Trophoblast cell (in vitro differentiated cells and primary cell): ENCODE measurements around the gene TMEM202.
"Not testable (repeated sequence)": the region's sequence is repeated elsewhere in the genome, so short reads cannot be mapped to it uniquely, and the experiment has no call there.

Experiments
- DNase-seq, 2 donors: peaks; one replicate each; pipeline ENCODE4 v3.0.0-alpha.2; 2016
- H2AFZ ChIP-seq: 2 replicates; pipeline ENCODE4 v1.6.1; 2013; ENCODE audit warnings: low read length, moderate library complexity, mild to moderate bottlenecking; ENCODE audit not compliant: insufficient read depth, poor library complexity
- H2AK5ac ChIP-seq: 2 replicates; pipeline ENCODE4 v1.6.1; 2013; ENCODE audit warnings: mild to moderate bottlenecking, low read length
- H2BK120ac ChIP-seq: 2 replicates; pipeline ENCODE4 v1.6.1; 2013; ENCODE audit warnings: low read length, mild to moderate bottlenecking, moderate library complexity; ENCODE audit not compliant: insufficient read depth, poor library complexity
- H2BK12ac ChIP-seq: 2 replicates; pipeline ENCODE4 v1.6.1; 2013; ENCODE audit warnings: mild to moderate bottlenecking, low read length, moderate library complexity
- H2BK5ac ChIP-seq: 2 replicates; pipeline ENCODE4 v1.6.1; 2013; ENCODE audit warnings: low read length, low read depth, moderate library complexity, mild to moderate bottlenecking; ENCODE audit not compliant: poor library complexity
- H3K14ac ChIP-seq: 2 replicates; pipeline ENCODE4 v1.6.1; 2013; ENCODE audit warnings: mild to moderate bottlenecking, low read length
- H3K18ac ChIP-seq: 2 replicates; pipeline ENCODE4 v1.6.1; 2013; ENCODE audit warnings: mild to moderate bottlenecking, low read length
- H3K23ac ChIP-seq: 2 replicates; pipeline ENCODE4 v1.6.1; 2013; ENCODE audit warnings: low read length
- H3K27ac ChIP-seq: 2 replicates; pipeline ENCODE4 v1.5.1; 2013; ENCODE audit warnings: low read depth, mild to moderate bottlenecking, inconsistent platforms, low read length, moderate library complexity
- H3K27me3 ChIP-seq: 2 replicates; pipeline ENCODE4 v1.6.1; 2013; ENCODE audit warnings: inconsistent platforms, mild to moderate bottlenecking, low read length, moderate library complexity; ENCODE audit not compliant: insufficient read depth
- H3K36me3 ChIP-seq, 2 experiments: 1 replicate in 1 of 2; 2 replicates in 1 of 2; pipeline ENCODE4 v1.6.1; 2013; ENCODE audit warnings: low read length in 2 of 2, mild to moderate bottlenecking in 2 of 2, moderate library complexity in 1 of 2; ENCODE audit not compliant: insufficient read depth in 2 of 2, control insufficient read depth in 1 of 2
- H3K4ac ChIP-seq: 2 replicates; pipeline ENCODE4 v1.6.1; 2013; ENCODE audit warnings: low read depth, mild to moderate bottlenecking, low read length, moderate library complexity
- H3K4me1 ChIP-seq, 2 experiments: 1 replicate in 1 of 2; 2 replicates in 1 of 2; pipeline ENCODE4 v1.6.1; 2013; ENCODE audit warnings: low read length in 2 of 2, mild to moderate bottlenecking in 2 of 2, moderate library complexity in 1 of 2; ENCODE audit not compliant: insufficient read depth in 2 of 2, control insufficient read depth in 1 of 2
- H3K4me2 ChIP-seq: 2 replicates; pipeline ENCODE4 v1.6.1; 2013; ENCODE audit warnings: inconsistent platforms, mild to moderate bottlenecking, low read length, moderate library complexity
- H3K4me3 ChIP-seq: 2 replicates; pipeline ENCODE4 v1.5.1; 2013; ENCODE audit warnings: mild to moderate bottlenecking, low read depth, low read length, inconsistent platforms
- H3K79me1 ChIP-seq: one replicate; pipeline ENCODE4 v1.6.1; 2013; ENCODE audit warnings: low read length
- H3K79me2 ChIP-seq: 2 replicates; pipeline ENCODE4 v1.6.1; 2013; ENCODE audit warnings: low read length, mild to moderate bottlenecking; ENCODE audit not compliant: control insufficient read depth, insufficient read depth, poor library complexity
- H3K9ac ChIP-seq: 2 replicates; pipeline ENCODE4 v1.6.1; 2013; ENCODE audit warnings: mild to moderate bottlenecking, low read length
- H3K9me3 ChIP-seq: 2 replicates; pipeline ENCODE4 v1.6.1; 2013; ENCODE audit warnings: low read depth, mild to moderate bottlenecking, control low read depth, inconsistent platforms, low read length; ENCODE audit not compliant: insufficient read depth
- H4K12ac ChIP-seq: 2 replicates; pipeline ENCODE4 v1.6.1; 2013; ENCODE audit warnings: low read depth, mild to moderate bottlenecking, low read length, moderate library complexity
- H4K8ac ChIP-seq: 2 replicates; pipeline ENCODE4 v1.6.1; 2013; ENCODE audit warnings: low read depth, mild to moderate bottlenecking, low read length, moderate library complexity
- H4K91ac ChIP-seq: one replicate; pipeline ENCODE4 v1.6.1; 2013; ENCODE audit warnings: low read depth, mild to moderate bottlenecking, low read length, moderate library complexity
- WGBS: extraction: QIAGEN DNeasy Blood & Tissue Kit; methylation state at CpG from one replicate; pipeline ENCODE4 v1.1.7; 2013; ENCODE audit warnings: missing lambda C conversion rate; ENCODE audit not compliant: insufficient read length, insufficient coverage; ENCODE audit errors: extremely low coverage; 5-methylcytosine and 5-hydroxymethylcytosine counted together

Gene TMEM202

GRCh38 chr15:72396331-72396730 lies 1.8 kb upstream of the TMEM202 start:
- not testable (repeated sequence) for H3K36me3 ChIP-seq, H2AK5ac ChIP-seq, H2BK120ac ChIP-seq, H3K4me3 ChIP-seq, H3K79me1 ChIP-seq, H3K79me2 ChIP-seq, H2AFZ ChIP-seq, H3K18ac ChIP-seq, H4K12ac ChIP-seq, H3K4ac ChIP-seq, H3K9ac ChIP-seq, H3K23ac ChIP-seq, H3K9me3 ChIP-seq, H3K4me1 ChIP-seq, H3K27me3 ChIP-seq, H4K8ac ChIP-seq, H2BK12ac ChIP-seq, H3K4me2 ChIP-seq, H4K91ac ChIP-seq, H3K14ac ChIP-seq, H2BK5ac ChIP-seq, H3K27ac ChIP-seq, DNase-seq
- WGBS, result no CpG with 5 or more reads among the region's 24 CpGs

- Histone ChIP-seq H2BK120ac (no peak overlapping the region), H3K14ac (no peak overlapping the region), H3K9me3 (peaks cover 3% of the 10 kb centered on the region), H4K12ac (no peak overlapping the region), H2AK5ac (no peak overlapping the region), H3K4me1 (no peaks in the 10 kb centered on the region), H3K23ac (no peak overlapping the region), H3K79me1 (no peaks in the 10 kb centered on the region), H3K18ac (no peak overlapping the region), H3K4me2 (no peak overlapping the region), H3K79me2 (no peaks in the 10 kb centered on the region), H3K9ac (no peak overlapping the region), H4K8ac (no peak overlapping the region), H3K4ac (no peak overlapping the region), H2BK12ac (no peak overlapping the region), H2AFZ (no peak overlapping the region), H3K27ac (no peak overlapping the region), H3K4me3 (no peak overlapping the region), H2BK5ac (no peak overlapping the region), H3K27me3 (no peaks in the 10 kb centered on the region), H3K36me3 (no peaks in the 10 kb centered on the region), H4K91ac (no peak overlapping the region)
- DNase-seq, result no peak
- WGBS, result no CpG with 5 or more reads among the region's 7 CpGs
Measured at GRCh38 chr15:72398648-72399047, 543 bp downstream of the TMEM202 start.

GRCh38 chr15:72402726-72403125 lies 4.6 kb downstream of the TMEM202 start:
- H3K27ac ChIP-seq, result no peak overlapping the region
- H3K9ac ChIP-seq, result no peak overlapping the region
- no peak overlapping the region for H4K8ac ChIP-seq
- no peak overlapping the region for H2AK5ac ChIP-seq
- H3K27me3 ChIP-seq, result no peaks in the 10 kb centered on the region
- no peaks in the 10 kb centered on the region for H3K79me2 ChIP-seq
- no peak overlapping the region for H4K91ac ChIP-seq
- WGBS, result no CpG with 5 or more reads among the region's 5 CpGs
- no peak overlapping the region for H3K23ac ChIP-seq
- no peak overlapping the region for H2BK5ac ChIP-seq
- H2BK120ac ChIP-seq, result no peak overlapping the region
- no peaks in the 10 kb centered on the region for H3K4me1 ChIP-seq
- no peak overlapping the region for H3K4me2 ChIP-seq
- no peak overlapping the region for H2BK12ac ChIP-seq
- no peak overlapping the region for H3K14ac ChIP-seq
- DNase-seq, result no peak
- no peaks in the 10 kb centered on the region for H3K36me3 ChIP-seq
- peaks cover 5% of the 10 kb centered on the region for H3K9me3 ChIP-seq
- no peaks in the 10 kb centered on the region for H3K79me1 ChIP-seq
- H2AFZ ChIP-seq, result no peak overlapping the region
- H3K4ac ChIP-seq, result no peak overlapping the region
- no peak overlapping the region for H3K4me3 ChIP-seq
- H4K12ac ChIP-seq, result no peak overlapping the region
- H3K18ac ChIP-seq, result no peak overlapping the region

- no peak overlapping the region for H4K8ac ChIP-seq
- no peaks in the 10 kb centered on the region for H3K27me3 ChIP-seq
- no peak overlapping the region for H3K18ac ChIP-seq
- no peaks in the 10 kb centered on the region for H3K79me2 ChIP-seq
- no peaks in the 10 kb centered on the region for H3K36me3 ChIP-seq
- no peak overlapping the region for H4K12ac ChIP-seq
- no peaks in the 10 kb centered on the region for H3K4me1 ChIP-seq
- no peak overlapping the region for H3K23ac ChIP-seq
- no peak overlapping the region for H2BK120ac ChIP-seq
- H3K4me2 ChIP-seq, result no peak overlapping the region
- no CpG with 5 or more reads among the region's 3 CpGs for WGBS
- H3K4ac ChIP-seq, result no peak overlapping the region
- no peak overlapping the region for H2AFZ ChIP-seq
- H3K9ac ChIP-seq, result no peak overlapping the region
- peaks cover 2% of the 10 kb centered on the region for H3K9me3 ChIP-seq
- H3K27ac ChIP-seq, result no peak overlapping the region
- H3K79me1 ChIP-seq, result no peaks in the 10 kb centered on the region
- H2BK5ac ChIP-seq, result no peak overlapping the region
- H2BK12ac ChIP-seq, result no peak overlapping the region
- no peak overlapping the region for H2AK5ac ChIP-seq
- H3K4me3 ChIP-seq, result no peak overlapping the region
- DNase-seq, result no peak
- no peak overlapping the region for H3K14ac ChIP-seq
- H4K91ac ChIP-seq, result no peak overlapping the region
Measured at GRCh38 chr15:72404356-72404755, 6.3 kb downstream of the TMEM202 start.
